ENCODE data around the gene PCDH9. TPM values are rescaled to one million over a fixed set of nuclear protein-coding genes. Genes with fewer than 3 reads are reported as not detected.

The PCDH9 gene
- total and polyA plus RNA-seq, 2 experiments from 2014 or later, result 0.31 to 0.52 TPM

- Histone ChIP-seq H3F3A (replicated peaks; ENCODE audit: low read depth) (no peaks in the 10 kb centered on the region), H3K4me2 (peak overlapping the region; percentile 45; the same call in 1 of the 2 replicates), H3K27ac (ENCODE audit: low read depth) (peak overlapping the region; percentile 40; the same call in 1 of the 2 replicates), H3K79me2 (replicated peaks; ENCODE audit: insufficient read depth) (no peaks in the 10 kb centered on the region), H2AFZ (no peak overlapping the region), H3K27me3 (ENCODE audit: insufficient read depth) (no peaks in the 10 kb centered on the region), H3K9me2 (ENCODE audit: insufficient read depth) (no peaks in the 10 kb centered on the region; the same call in none of the 2 replicates), H4K20me1 (replicated peaks; ENCODE audit: insufficient read depth) (no peaks in the 10 kb centered on the region), H3K4me1 (ENCODE audit: insufficient read depth) (peaks cover 42% of the 10 kb centered on the region), H3K4me3 (no peak overlapping the region), H3K36me3 (ENCODE audit: insufficient read depth) (no peaks in the 10 kb centered on the region)
- Mint-ChIP-seq H3K4me3 (no peak overlapping the region), H3K36me3 (ENCODE audit: low read depth) (no peaks in the 10 kb centered on the region), H3K27me3 (ENCODE audit: insufficient read depth, low read depth, poor library complexity) (no peaks in the 10 kb centered on the region), H3K27ac (peak overlapping the region; percentile 81; the same call in 1 of the 2 replicates), H3K9me3 (no peaks in the 10 kb centered on the region), H3K4me1 (peaks cover 58% of the 10 kb centered on the region)
- DNase-seq (ENCODE audit: low spot score) (no peak), ATAC-seq (no peak)
- TF ChIP-seq, protein P1, sequence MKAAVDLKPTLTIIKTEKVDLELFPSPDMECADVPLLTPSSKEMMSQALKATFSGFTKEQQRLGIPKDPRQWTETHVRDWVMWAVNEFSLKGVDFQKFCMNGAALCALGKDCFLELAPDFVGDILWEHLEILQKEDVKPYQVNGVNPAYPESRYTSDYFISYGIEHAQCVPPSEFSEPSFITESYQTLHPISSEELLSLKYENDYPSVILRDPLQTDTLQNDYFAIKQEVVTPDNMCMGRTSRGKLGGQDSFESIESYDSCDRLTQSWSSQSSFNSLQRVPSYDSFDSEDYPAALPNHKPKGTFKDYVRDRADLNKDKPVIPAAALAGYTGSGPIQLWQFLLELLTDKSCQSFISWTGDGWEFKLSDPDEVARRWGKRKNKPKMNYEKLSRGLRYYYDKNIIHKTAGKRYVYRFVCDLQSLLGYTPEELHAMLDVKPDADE (IDR thresholded peaks at IDR 0.05), result no peak
- TF ChIP-seq CREB1 (CRISPR knock-in tag; IDR thresholded peaks at IDR 0.05; ENCODE audit: low read depth) (no peak), EZH2phosphoT487 (IDR thresholded peaks at IDR 0.05; ENCODE audit: unreplicated experiment) (no peak), NANOG (IDR thresholded peaks at IDR 0.05; ENCODE audit: borderline replicate concordance) (no peak), STAT1 (IDR thresholded peaks at IDR 0.05; ENCODE audit: unreplicated experiment) (no peak), EZH2 (IDR thresholded peaks at IDR 0.05; ENCODE audit: low read depth, unreplicated experiment) (no peak), POLR2AphosphoS5 (IDR thresholded peaks at IDR 0.05; ENCODE audit: low read depth) (no peak), ZNF462 (CRISPR knock-in tag; IDR thresholded peaks at IDR 0.05) (no peak), JUNB (IDR thresholded peaks at IDR 0.05; ENCODE audit: unreplicated experiment) (no peak), CTCF (conservative IDR thresholded peaks at IDR 0.05; ENCODE audit: low read depth in 2 of 2) (no peak)
These were observed 279.5 kb downstream of the PCDH9 start for GRCh38 chr13:66950666-66951065.

Data from GM23338 (cell line).